HG03432 (cell line): ENCODE results near the gene NOS2.

ENCODE experiments used
- ATAC-seq: cut with Tn5 transposase; IDR thresholded peaks from one replicate; pipeline ENCODE4 v1.9.1; 2021; ENCODE audit warnings: mild to moderate bottlenecking, moderate library complexity; ENCODE audit not compliant: unreplicated experiment

The NOS2 gene

GRCh38 chr17:27819145-27819544 lies 18.8 kb upstream of the NOS2 start:
- no peak for ATAC-seq

GRCh38 chr17:27818401-27819105 lies 18.2 kb upstream of the NOS2 start:
- no peak for ATAC-seq

GRCh38 chr17:27817731-27818130 lies 17.4 kb upstream of the NOS2 start:
- ATAC-seq: no peak

GRCh38 chr17:27816946-27817345 lies 16.6 kb upstream of the NOS2 start:
- ATAC-seq: no peak

GRCh38 chr17:27811961-27812360 lies 11.6 kb upstream of the NOS2 start:
- ATAC-seq: no peak

- ATAC-seq: no peak
Observed at GRCh38 chr17:27810902-27811557, 10.7 kb upstream of the NOS2 start.

- ATAC-seq: peak; percentile 36
Observed at GRCh38 chr17:27810211-27810901, 10.0 kb upstream of the NOS2 start.

GRCh38 chr17:27809555-27809954 lies 9.2 kb upstream of the NOS2 start:
- no peak for ATAC-seq

- no peak for ATAC-seq
Observed at GRCh38 chr17:27808628-27809027, 8.3 kb upstream of the NOS2 start.

- ATAC-seq: peak; percentile 65
Observed at GRCh38 chr17:27807567-27808470, 7.5 kb upstream of the NOS2 start.

- peak; percentile 50 for ATAC-seq
Observed at GRCh38 chr17:27805520-27806146, 5.3 kb upstream of the NOS2 start.

- ATAC-seq: no peak
Observed at GRCh38 chr17:27804113-27804512, 3.8 kb upstream of the NOS2 start.

- no peak for ATAC-seq
Observed at GRCh38 chr17:27802962-27803680, 2.8 kb upstream of the NOS2 start.

- ATAC-seq: no peak
Observed at GRCh38 chr17:27802033-27802432, 1.7 kb upstream of the NOS2 start.

- ATAC-seq: no peak
Observed at GRCh38 chr17:27798376-27798775, 2.0 kb downstream of the NOS2 start.

- ATAC-seq: no peak
Observed at GRCh38 chr17:27797390-27798091, 2.8 kb downstream of the NOS2 start.

- ATAC-seq: no peak
Observed at GRCh38 chr17:27793906-27794569, 6.3 kb downstream of the NOS2 start.

- ATAC-seq: no peak
Observed at GRCh38 chr17:27793168-27793905, 7.0 kb downstream of the NOS2 start.
